ENCODE results near the gene ASB1.

GRCh38 chr2:238440331-238440730 lies 13.6 kb downstream of the ASB1 start:
- TF ChIP-seq NR2F1 (conservative IDR thresholded peaks at IDR 0.05): no peak
- TF ChIP-seq POLR2A (IDR thresholded peaks at IDR 0.05; ENCODE audit: low read depth, low read length): no peak
- TF ChIP-seq RAD51 (IDR thresholded peaks at IDR 0.05): no peak
- no peak for TF ChIP-seq CEBPB (IDR thresholded peaks at IDR 0.05; ENCODE audit: borderline replicate concordance in 1 of 2, low read depth in 2 of 2, low read length in 2 of 2)
- no peak for TF ChIP-seq CTCF (IDR thresholded peaks at IDR 0.05 in 2 of 3, conservative IDR thresholded peaks at IDR 0.05 in 1 of 3; ENCODE audit: control insufficient read depth in 2 of 3, extremely low read depth in 1 of 3, insufficient read depth in 1 of 3, low read depth in 3 of 3, low read length in 3 of 3)
- TF ChIP-seq EZH2 (IDR thresholded peaks at IDR 0.05; ENCODE audit: borderline replicate concordance, control insufficient read depth, low read depth, low read length): no peak
- no peak for TF ChIP-seq JUND (IDR thresholded peaks at IDR 0.05; ENCODE audit: low read depth, low read length)
- TF ChIP-seq CEBPZ (IDR thresholded peaks at IDR 0.05; ENCODE audit: low read depth, low read length): no peak
- no peak for TF ChIP-seq KDM1A (IDR thresholded peaks at IDR 0.05; ENCODE audit: borderline replicate concordance)

Data from GM12878 (cell line).